Stimulated activated naive CD8-positive, alpha-beta T cell treated with anti-CD3 and anti-CD28 coated beads, Interleukin-15, amount 100 ng/mL, for 72 hours (primary cell): ENCODE measurements around the gene DHRS4L2.
"Not testable (repeated sequence)": the region's sequence is repeated elsewhere in the genome, so short reads cannot be mapped to it uniquely, and the experiment has no call there.

Experiments used
- ATAC-seq: fragments of 150-1000 bp; cut with Tn5 transposase; 2 replicates; pipeline ENCODE4 v1.10.0; 2021; ENCODE audit warnings: mild to moderate bottlenecking, moderate library complexity
- DNase-seq, 2 donors: peaks; one replicate each; pipeline ENCODE4 v3.0.0; 2021 to 2022
- H3K27ac Mint-ChIP-seq, 2 donors: one replicate each; pipeline ENCODE4 v1.8.0; 2022; ENCODE audit warnings: mild to moderate bottlenecking in 2 of 2, mixed read lengths in 2 of 2, moderate library complexity in 2 of 2
- H3K27me3 Mint-ChIP-seq: one replicate; pipeline ENCODE4 v1.8.0; 2022; ENCODE audit warnings: mixed read lengths
- H3K4me1 Mint-ChIP-seq: one replicate; pipeline ENCODE4 v1.8.0; 2022; ENCODE audit warnings: mild to moderate bottlenecking, mixed read lengths
- H3K4me3 Mint-ChIP-seq, 2 donors: one replicate each; pipeline ENCODE4 v1.8.0; 2022; ENCODE audit warnings: mild to moderate bottlenecking in 2 of 2, mixed read lengths in 2 of 2, moderate library complexity in 1 of 2
- H3K9me3 Mint-ChIP-seq, 2 donors: one replicate each; pipeline ENCODE4 v1.8.0; 2022; ENCODE audit warnings: mixed read lengths in 2 of 2

DHRS4L2 gene

GRCh38 chr14:23957913-23958569 is 30.7 kb upstream of the DHRS4L2 start:
- not testable (repeated sequence) for H3K4me3 Mint-ChIP-seq, H3K27me3 Mint-ChIP-seq, ATAC-seq, H3K9me3 Mint-ChIP-seq, DNase-seq
- peaks cover 12% of the 10 kb centered on the region for H3K4me1 Mint-ChIP-seq
- H3K27ac Mint-ChIP-seq: peak overlapping the region in 1 of 2 donors; percentile 87

- not testable (repeated sequence) for DNase-seq, ATAC-seq, H3K27ac Mint-ChIP-seq, H3K4me1 Mint-ChIP-seq, H3K4me3 Mint-ChIP-seq, H3K27me3 Mint-ChIP-seq, H3K9me3 Mint-ChIP-seq
These were observed 27.8 kb upstream of the DHRS4L2 start for GRCh38 chr14:23960899-23961298.

GRCh38 chr14:23961704-23962103 is 27.0 kb upstream of the DHRS4L2 start:
- H3K4me1 Mint-ChIP-seq, H3K4me3 Mint-ChIP-seq, ATAC-seq, H3K27ac Mint-ChIP-seq, H3K27me3 Mint-ChIP-seq, DNase-seq, H3K9me3 Mint-ChIP-seq: not testable (repeated sequence)

GRCh38 chr14:23969130-23969480 is 19.6 kb upstream of the DHRS4L2 start:
- H3K9me3 Mint-ChIP-seq, H3K27ac Mint-ChIP-seq, H3K4me3 Mint-ChIP-seq, H3K27me3 Mint-ChIP-seq, H3K4me1 Mint-ChIP-seq, ATAC-seq, DNase-seq: not testable (repeated sequence)

GRCh38 chr14:23969481-23970282 is 19.0 kb upstream of the DHRS4L2 start:
- H3K4me1 Mint-ChIP-seq: not testable (repeated sequence)
- H3K4me3 Mint-ChIP-seq: peak overlapping the region in 1 of 2 donors; percentile 65
- DNase-seq: peak; percentile 61 to 66

GRCh38 chr14:23970283-23970659 is 18.5 kb upstream of the DHRS4L2 start:
- not testable (repeated sequence) for H3K27me3 Mint-ChIP-seq, DNase-seq, H3K27ac Mint-ChIP-seq, H3K9me3 Mint-ChIP-seq, H3K4me1 Mint-ChIP-seq
- peak overlapping the region; percentile 12 to 65 for H3K4me3 Mint-ChIP-seq
- peak; percentile 11 for ATAC-seq

More at GRCh38 chr14:23969481-23970282, 19.0 kb upstream of the DHRS4L2 start:
- H3K27ac Mint-ChIP-seq, H3K9me3 Mint-ChIP-seq, H3K27me3 Mint-ChIP-seq: not testable (repeated sequence)
- peak; percentile 96 for ATAC-seq

- not testable (repeated sequence) for H3K9me3 Mint-ChIP-seq, ATAC-seq, DNase-seq, H3K27ac Mint-ChIP-seq, H3K27me3 Mint-ChIP-seq, H3K4me1 Mint-ChIP-seq, H3K4me3 Mint-ChIP-seq
These were observed 15.6 kb upstream of the DHRS4L2 start for GRCh38 chr14:23973178-23973577.

GRCh38 chr14:23974041-23974440 is 14.7 kb upstream of the DHRS4L2 start:
- not testable (repeated sequence) for H3K4me3 Mint-ChIP-seq, H3K4me1 Mint-ChIP-seq, ATAC-seq, H3K9me3 Mint-ChIP-seq, H3K27me3 Mint-ChIP-seq, DNase-seq
- H3K27ac Mint-ChIP-seq: peak overlapping the region in 1 of 2 donors; percentile 27

GRCh38 chr14:23977208-23977607 is 11.5 kb upstream of the DHRS4L2 start:
- H3K9me3 Mint-ChIP-seq, DNase-seq, H3K4me1 Mint-ChIP-seq, H3K27ac Mint-ChIP-seq, H3K4me3 Mint-ChIP-seq, H3K27me3 Mint-ChIP-seq: not testable (repeated sequence)
- peak; percentile 62 for ATAC-seq

- not testable (repeated sequence) for H3K27ac Mint-ChIP-seq, H3K4me3 Mint-ChIP-seq, H3K9me3 Mint-ChIP-seq, ATAC-seq, H3K27me3 Mint-ChIP-seq, DNase-seq
- peaks cover 14% of the 10 kb centered on the region for H3K4me1 Mint-ChIP-seq
These were observed 6.5 kb upstream of the DHRS4L2 start for GRCh38 chr14:23981951-23982813.

- no peak for DNase-seq
- no peaks in the 10 kb centered on the region for H3K27me3 Mint-ChIP-seq
- H3K27ac Mint-ChIP-seq: no peak overlapping the region
- no peak for ATAC-seq
- no peak overlapping the region for H3K4me3 Mint-ChIP-seq
- no peaks in the 10 kb centered on the region for H3K9me3 Mint-ChIP-seq
- H3K4me1 Mint-ChIP-seq: peaks cover 42% of the 10 kb centered on the region
These were observed 3.7 kb upstream of the DHRS4L2 start for GRCh38 chr14:23984891-23985602.

- H3K4me3 Mint-ChIP-seq: peak overlapping the region; percentile 83 to 92
- peak; percentile 53 for ATAC-seq
These were observed 514 bp upstream of the DHRS4L2 start for GRCh38 chr14:23988223-23988606.

GRCh38 chr14:23989734-23990445 is 1.2 kb downstream of the DHRS4L2 start:
- Mint-ChIP-seq H3K4me1 (peaks cover 45% of the 10 kb centered on the region), H3K27ac (peak overlapping the region in 1 of 2 donors; percentile 96), H3K4me3 (peak overlapping the region; percentile 83 to 92)
- not testable (repeated sequence) for ATAC-seq, H3K27me3 Mint-ChIP-seq, DNase-seq, H3K9me3 Mint-ChIP-seq

More at GRCh38 chr14:23988223-23988606, 514 bp upstream of the DHRS4L2 start:
- not testable (repeated sequence) for H3K27me3 Mint-ChIP-seq, H3K9me3 Mint-ChIP-seq, DNase-seq
- Mint-ChIP-seq H3K27ac (peak overlapping the region; percentile 85 to 95), H3K4me1 (peaks cover 45% of the 10 kb centered on the region)

- not testable (repeated sequence) for H3K9me3 Mint-ChIP-seq, DNase-seq, H3K27ac Mint-ChIP-seq, H3K27me3 Mint-ChIP-seq, ATAC-seq, H3K4me3 Mint-ChIP-seq
- peaks cover 43% of the 10 kb centered on the region for H3K4me1 Mint-ChIP-seq
These were observed 2.2 kb downstream of the DHRS4L2 start for GRCh38 chr14:23990961-23991360.
